HG02763 (cell line): ENCODE data around the gene SIGLEC8.
"Not testable (repeated sequence)": the region's sequence is repeated elsewhere in the genome, so short reads cannot be mapped to it uniquely, and the experiment has no call there.

ENCODE experiments used
- ATAC-seq: cut with Tn5 transposase; IDR thresholded peaks from one replicate; pipeline ENCODE4 v1.9.1; 2021; ENCODE audit warnings: mild to moderate bottlenecking, moderate library complexity; ENCODE audit not compliant: unreplicated experiment

Gene SIGLEC8

DNA sequence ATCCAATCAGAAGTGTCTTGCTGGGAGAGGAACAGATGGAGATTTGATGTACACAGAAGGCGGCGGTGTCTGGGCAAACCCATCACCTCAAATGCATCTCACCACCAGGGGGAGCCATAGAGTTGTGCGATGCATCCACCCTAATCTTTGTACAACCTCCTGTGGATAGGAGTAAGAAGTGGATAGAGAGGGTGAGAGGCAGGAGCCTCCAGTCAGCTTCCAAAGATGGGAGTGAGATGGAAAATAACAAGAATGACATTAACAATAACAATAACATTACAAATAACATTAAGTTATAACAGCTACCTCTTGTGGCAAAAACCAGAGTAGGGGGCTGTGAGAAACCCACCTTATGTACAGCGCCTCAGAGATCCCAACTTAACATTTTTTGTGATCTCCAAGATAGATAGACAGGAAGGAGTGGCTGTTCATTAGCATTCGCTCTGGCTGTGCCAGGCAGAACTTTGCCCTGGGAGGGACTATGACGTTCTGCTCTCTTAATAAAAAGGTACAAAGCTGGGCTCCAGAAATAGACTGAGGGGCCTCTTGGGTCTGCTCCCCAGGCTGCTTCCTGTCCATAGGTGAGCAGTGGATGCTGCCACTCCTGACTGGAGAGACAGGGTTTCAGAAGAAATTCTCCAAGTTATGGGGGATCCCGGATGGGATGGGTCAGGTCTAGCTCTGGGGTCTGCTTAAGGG is 14.9 kb upstream of the SIGLEC8 start:
- ATAC-seq, result no peak

DNA sequence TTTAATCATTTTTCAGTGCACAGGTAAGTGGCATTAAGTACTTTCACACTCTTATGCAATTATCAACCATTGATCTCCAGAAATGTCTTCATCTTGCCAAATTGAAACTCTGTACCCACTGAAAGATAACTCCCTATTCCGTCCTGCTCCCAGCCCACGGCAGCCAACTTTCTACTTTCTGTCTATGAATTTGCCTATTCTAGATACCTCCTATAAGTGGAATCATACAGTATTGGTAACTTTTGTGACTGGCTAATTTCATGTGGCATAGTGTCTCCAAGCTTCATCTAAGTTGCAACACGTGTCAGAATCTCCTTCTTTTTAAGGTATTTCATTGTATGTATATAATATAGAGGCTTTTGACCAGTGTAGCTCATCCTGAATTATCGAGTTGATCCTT is 14.4 kb upstream of the SIGLEC8 start:
- no peak for ATAC-seq

DNA sequence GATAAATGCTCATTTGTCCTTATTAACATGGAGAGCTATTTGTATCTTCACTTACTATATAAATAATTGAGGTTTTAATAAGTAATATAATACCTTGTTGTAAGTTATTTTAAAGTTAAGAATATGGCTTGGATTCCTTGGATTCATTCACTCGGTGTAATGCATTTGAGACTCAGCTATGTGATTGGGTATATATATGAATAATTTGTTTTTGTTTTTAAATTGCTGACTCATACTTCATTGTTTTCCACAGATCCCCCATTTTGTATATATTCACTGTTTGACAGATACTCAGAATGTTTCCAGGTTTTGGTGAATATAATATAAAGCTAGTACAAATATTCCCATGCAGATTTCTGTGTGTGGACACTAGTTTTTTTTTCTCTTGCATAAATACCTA is 13.3 kb upstream of the SIGLEC8 start:
- no peak for ATAC-seq

DNA sequence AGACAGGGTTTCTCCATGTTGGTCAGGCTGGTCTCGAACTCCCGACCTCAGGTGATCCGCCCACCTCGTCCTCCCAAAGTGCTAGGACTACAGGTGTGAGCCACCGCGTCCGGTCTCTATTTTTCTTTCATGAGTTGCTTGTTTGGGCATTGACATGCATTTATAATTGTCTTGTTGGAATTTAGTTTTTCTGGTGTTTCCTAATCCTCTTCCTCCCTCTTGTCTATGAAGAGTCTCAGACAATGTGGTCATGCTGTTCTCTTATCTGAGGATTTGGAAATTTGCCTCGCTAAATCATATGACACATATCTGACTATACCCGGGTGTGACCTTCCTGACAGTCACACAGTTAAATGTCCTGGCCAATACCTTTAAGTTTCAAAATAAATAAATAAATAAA is 12.7 kb upstream of the SIGLEC8 start:
- ATAC-seq, result no peak

DNA sequence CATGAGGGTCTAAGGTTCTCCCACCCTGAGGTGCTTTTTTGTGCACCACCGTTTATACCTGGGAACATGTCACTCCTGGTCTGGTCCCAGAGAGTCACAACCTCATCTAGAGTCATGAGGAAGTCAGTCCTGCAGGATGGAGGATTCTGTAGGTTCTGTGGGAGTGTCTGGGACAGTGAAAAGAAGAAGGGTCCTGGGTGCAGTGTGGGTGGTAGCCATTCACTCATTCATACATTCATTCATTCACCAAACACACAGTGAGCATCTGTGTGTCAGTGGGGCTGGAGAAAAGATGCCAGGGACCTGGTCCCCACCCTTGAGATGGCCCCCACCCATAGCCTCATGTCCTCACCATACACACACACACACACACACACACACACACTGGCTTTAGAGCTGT is 11.4 kb upstream of the SIGLEC8 start:
- ATAC-seq, result no peak

DNA sequence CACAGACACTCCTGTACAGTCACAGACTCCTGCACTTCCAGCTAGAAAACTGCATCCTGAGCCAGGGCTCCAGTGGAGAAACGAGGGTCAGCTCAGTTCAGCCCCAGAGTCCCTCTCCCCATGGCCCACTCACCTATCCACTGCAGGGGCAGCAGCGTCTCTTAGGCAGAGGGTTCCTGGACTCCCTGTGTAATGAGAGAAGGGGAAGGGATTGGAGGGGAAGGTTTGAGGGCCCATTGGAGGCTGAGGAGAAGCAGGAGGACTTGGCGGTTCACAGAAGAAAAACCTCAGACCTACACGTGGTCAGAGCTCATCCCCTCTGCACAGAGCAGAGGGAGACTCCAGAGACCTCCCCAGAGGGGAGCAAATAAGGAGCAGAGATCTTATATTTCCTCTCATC is 10.9 kb upstream of the SIGLEC8 start:
- ATAC-seq, result no peak

DNA sequence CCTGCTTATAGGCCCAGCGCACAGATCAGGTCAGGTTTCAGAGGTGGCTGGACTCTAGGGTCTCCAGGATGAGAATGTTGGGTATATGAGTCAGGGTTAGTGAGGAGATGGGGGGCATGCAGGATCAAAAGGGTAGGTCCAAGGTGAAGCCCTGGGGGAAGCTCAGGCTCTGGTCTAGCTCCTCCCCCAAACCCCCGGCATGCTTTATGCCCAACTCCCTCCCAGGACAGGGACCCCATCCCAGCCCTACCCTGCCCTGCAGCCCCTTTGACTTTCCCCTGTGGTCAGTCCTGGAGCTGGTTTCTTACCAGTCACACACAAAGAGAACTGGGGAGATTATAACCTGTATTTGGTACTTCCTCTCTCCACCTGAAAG is 10.3 kb upstream of the SIGLEC8 start:
- ATAC-seq, result no peak

DNA sequence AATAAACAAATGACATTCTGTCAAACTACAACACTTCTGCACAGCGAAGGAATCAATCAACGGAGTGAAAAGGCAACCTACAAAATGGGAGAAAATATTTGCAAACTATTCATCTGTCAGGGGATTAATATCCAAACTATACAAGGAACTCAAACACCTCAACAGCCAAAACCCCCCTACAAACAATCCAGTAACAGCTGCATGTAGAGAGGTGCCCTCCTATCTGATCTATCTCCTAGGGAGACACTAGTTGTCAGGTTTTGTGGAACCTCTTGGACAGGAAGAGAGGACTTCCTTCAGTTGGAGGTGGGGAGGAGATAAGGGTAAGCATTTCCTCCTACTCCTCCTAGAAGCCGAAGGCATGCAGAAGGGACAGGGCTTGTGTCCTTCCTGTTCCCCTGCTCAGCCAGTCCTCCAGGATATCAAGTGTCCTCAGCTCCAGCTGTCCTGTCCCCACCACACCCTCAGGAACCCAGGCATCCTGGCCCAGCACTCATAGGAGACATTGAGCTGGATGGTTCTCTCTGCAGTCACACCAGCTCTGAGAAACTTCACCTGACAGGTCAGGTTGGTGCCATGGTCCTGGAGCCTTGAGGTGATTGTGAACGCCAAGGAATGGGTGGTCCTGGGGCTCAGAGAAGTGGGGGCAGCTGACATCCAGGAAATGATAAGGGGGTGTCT is 9.8 kb upstream of the SIGLEC8 start:
- no peak for ATAC-seq

DNA sequence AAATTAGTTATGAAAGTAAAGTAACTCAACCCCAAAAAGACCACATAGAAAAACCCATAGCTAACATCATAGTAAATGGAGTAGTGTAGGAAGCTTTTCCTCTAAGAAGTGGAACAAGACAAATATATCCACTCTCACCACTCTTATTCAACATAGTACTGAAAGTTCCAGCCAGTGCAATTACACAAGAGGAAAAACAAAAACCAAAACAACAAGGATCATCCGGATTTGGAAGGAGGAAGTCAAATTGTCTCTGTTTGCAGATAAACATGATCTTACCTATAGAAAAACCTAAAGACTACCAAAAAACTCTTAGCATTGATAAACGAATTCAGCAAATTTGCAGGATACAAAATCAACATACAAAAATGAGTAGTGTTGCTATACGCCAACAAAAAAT is 8.5 kb upstream of the SIGLEC8 start:
- no peak for ATAC-seq

DNA sequence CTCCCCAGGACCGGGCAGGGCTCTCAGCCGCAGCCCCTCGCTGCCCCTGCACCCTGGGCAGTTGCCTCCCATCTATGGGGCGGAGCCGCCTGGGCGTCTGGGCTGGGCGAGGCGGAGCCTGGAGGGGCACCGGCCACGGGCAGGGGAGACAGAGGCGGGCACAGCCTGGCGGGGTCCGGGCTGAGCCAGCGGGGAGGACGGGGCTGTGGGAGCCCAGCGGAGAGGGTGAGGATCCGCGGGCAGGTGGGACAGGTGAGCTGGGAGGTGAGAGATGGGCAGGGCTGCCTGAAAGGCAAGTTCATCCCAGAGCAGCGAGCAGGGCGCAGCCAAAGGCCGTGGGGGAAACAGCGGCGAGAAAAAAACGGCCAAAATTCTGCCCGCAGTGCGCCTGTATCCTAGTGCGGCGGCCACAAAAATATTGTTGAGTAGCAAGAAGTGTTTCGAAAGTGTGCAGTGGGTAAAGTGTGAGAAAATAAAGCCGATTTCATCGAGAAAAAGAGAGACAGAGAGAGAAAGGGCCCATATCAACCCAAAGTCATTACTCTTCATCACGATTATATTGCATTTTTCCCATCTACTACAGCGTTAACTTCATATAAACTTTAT is 5.8 kb upstream of the SIGLEC8 start:
- not testable (repeated sequence) for ATAC-seq

DNA sequence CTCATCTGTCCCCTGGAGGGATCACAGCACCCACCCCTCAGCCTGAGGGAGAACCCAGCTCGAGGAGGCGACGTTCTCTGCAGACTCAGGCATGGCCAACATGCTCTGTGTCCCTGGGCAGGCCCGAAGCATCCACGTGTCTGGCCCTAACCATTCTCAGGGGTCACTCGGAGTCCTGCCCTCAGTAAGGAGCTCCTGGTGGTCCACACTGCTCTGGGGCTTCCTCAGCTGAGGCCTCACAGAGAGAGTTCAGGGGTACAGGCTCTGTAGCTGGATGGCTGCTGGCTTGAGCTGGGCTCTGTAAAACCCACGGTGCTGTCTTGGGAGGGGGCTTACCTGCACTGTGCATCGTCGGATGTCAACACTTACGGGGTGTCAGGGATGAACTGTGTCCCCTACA is 4.4 kb upstream of the SIGLEC8 start:
- ATAC-seq, result no peak

DNA sequence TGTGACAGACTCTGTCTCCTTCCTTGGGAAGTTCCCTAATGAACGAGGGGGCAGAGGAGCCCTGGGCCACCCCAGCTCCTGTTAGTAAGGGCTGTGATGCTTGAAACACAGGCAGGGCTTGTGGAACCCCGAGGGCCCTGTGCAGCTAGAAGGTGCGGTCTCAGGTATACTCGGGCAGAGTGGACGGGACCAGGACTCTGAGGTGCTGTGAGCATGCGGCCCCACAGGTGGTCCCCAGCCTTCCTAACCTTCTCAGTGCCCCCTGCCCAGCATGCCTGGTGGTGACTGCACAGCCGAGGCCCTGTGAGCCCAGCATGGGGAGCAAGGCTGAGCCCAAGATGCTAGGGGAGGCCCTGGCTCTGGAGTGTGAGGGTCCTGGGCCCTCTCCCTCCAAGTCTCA is 4.0 kb upstream of the SIGLEC8 start:
- ATAC-seq, result no peak

DNA sequence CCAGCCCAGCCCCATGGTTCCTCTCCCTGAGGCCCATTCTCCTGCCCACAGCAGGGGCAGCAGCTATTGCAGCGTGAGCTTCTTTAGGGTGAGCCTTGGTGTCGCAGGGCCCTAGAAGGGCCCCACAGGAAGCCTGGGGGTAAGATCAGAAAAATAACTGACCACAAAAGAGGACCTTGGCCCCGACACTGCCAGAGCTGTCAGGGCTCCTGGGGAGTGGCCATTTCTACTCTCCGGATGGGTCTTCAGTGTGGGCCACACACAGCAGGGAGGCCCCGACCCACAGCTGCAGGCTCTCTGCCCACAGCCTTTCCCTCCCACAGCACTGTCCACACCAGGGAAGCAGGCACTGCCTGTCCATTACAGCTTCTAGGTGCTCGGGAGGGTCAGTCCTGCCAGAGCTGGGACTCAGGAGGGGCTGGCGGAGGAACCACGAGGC is 3.5 kb upstream of the SIGLEC8 start:
- no peak for ATAC-seq

DNA sequence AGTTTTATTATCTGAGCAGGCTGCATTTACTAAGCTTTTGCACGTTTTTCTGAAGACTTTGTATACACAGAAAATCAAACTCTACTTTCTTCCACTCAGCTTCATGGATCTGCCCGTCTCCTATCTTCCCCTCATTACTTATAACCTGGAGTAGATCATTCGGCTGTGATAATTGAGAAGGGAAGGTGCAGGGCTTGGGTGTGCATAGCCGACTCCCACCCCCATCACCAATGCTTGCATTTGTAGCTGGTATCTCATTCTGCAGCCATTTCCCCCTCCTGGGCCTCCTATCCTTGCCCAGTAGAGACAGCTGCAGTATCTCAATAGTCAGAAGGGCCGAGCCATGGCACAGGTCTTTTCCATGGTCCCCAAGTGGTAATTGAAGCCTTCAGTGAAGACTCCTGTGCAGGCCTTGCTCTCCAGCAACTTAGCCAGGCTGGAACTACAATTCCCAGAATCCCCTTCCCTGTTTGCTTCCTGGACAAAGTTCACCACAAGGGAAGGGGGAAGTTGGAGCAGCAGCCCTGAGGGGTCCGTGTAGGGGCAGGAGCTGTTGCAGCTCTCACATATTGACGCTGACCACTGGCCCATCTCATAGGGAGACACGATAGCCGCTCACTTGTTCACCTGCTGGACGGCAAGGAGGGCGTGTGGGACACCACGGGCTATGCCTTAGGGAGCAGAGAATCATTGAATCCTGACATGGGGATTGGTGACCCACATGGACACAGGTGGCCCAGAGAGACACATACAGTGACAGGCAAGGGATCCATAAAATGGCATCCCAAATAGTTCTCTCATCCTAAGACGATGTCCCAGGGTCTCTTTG is 2.1 kb upstream of the SIGLEC8 start:
- ATAC-seq, result no peak

DNA sequence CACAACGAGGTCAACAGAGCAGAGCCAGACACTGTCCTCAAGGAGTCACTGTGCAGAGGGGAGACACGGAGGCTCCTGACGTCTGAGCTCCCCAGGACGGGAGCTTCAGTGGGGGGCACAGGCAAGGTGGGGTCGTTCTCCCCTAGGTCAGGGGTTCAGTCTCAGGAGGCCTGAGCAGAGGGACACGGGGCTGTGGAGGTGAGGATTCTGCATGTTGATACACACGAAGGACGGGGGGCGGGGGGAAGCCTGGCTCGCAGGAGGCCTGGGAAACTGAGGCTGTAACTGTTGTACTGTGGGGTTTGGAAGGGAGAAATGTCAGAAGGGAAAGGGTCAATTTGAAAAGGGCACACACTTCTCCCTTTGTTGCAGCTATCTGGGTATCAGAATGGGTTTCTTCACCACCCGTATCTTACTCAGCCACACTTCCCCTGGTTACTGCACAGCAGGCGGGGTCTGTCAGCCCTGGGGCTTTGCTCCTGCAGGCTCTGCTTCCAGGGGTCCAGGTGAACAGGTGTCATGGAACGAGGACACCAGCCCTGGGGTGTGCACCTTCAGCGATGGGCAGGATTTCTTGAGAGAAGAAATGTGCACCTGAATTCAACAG is 748 bp upstream of the SIGLEC8 start:
- ATAC-seq, result no peak

DNA sequence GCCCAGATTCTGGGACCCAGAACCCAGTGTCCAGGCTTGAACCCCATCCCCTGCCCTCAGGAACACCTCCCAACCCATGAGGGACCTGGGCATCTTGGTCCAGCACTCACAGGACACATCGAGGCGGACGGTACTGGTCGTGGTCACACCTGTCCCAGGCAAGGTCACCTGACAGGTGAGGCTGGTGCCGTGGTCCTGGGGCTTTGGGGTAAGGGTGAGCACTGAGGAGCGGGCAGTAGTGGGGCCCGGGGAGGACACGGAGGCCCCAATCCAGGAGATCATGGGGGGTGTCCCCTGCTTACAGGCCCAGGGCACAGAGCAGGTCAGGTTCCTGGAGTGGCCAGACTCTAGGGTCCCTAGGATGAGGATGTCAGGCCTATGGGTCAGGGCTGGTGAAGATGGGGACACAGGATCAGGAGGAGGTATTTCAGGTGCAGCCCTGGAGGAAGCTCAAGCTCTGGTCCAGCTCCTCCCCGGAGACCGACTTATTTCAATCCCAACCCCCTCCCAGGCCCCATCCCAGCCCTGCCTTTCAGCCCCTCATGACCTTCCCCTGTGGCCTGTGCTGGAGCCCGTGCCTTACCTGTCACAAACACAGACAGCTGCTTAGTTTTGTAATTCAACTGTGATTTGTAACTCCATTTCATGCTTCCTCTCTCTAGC is 772 bp downstream of the SIGLEC8 start:
- no peak for ATAC-seq

DNA sequence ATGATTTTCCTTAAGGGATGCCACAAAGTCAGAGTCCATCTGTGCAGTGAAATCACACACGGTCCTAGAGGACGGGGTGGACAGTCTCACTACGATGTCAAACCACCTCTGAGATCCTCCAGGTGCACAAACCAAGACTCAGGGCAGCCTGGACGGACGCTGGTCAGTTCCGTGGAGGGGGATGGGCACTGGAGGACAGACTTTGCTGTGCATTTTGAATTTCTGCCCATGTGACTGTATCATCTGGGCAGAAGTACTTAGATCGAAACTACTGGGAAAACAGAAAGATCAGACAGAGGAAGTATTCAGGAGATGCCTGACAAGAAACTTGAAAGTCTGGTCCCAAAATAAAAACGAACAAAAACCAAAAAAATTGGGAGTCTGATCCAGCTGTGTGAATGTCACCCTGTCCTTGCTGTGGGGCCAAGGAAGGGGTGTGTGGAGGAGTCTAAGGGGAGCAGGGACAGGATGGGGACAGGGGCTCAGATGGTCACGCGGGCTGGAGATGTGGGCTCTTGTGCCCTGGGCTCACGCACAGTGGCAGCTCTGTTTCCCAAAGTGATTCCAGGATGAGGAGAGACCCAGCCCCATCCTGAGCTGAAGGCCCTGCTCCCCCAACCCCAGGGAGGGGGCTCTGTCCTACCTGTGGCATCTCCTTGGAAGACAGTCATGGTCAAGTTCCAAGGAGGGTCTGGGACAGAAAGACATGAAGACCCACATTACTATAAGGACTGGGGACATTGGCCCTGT is 1.5 kb downstream of the SIGLEC8 start:
- no peak for ATAC-seq

DNA sequence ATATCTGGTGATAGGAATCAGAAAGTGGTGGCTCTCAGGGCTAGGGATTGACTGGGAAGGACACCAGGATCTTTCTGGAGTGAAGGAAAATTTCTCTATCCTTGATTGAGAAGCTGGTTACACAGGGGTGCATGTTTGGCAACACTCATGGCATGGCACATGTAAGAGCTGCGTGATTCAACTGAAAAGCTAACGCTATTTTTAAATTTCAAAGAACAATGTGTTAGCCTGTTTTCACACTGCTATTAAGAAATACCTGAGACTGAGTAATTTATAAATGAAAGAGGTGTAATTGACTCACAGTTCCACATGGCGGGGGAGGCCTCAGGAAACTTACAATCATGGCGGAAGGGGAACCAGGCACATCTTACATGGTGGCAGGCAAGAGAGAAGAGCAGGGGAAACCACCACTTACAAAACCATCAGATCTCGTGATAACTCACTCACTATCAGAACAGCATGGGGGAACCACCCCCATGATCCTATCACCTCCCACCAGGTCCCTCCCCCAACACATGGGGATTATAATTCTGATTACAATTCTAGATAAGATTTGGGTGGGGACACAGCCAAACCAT is 7.4 kb downstream of the SIGLEC8 start:
- ATAC-seq, result no peak

DNA sequence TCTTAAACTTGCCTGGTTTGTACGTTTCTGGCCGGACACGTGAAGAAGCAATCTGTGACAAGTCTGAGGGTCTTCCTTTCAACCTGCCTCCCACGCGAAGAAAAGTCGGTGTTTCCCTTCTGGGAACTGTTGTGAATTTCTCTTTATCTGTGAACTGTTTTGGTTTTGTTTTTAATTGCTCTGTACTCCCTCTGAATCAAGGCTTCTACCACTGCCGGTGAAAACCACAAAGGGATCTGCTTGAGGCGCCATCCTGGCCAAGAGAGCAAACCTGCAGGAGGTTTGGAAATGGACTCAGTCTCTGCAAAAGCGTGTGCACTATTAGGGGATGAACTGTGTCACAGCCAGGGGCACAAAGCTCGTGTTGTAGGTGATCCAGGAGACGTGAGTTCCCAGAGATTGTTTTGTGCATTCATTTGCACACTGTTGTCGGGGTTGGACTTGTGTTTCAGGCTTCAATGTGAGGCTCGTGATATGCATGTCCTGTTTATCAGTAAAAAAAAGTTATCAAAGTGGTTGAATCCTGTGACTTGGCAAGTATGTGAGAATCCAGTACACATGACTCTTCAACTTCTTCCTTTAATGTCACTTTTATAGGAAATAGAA is 9.7 kb downstream of the SIGLEC8 start:
- no peak for ATAC-seq
